Colonic mucosa (tissue), 4 donors: Measurements from ENCODE around the gene MTREX. TPM values are rescaled to one million over a fixed set of nuclear protein-coding genes. Genes with fewer than 3 reads are reported as not detected.

Experiments used
- DNase-seq: peaks from one replicate; pipeline ENCODE4 v3.0.0-alpha.2; 2020
- H3K27ac ChIP-seq: fragments of 200-600 bp; one replicate; pipeline ENCODE4 v1.8.0; 2021
- H3K27me3 ChIP-seq: fragments of 200-600 bp; one replicate; pipeline ENCODE4 v1.8.0; 2021
- H3K36me3 ChIP-seq: fragments of 200-600 bp; one replicate; pipeline ENCODE4 v1.8.0; 2021
- H3K4me1 ChIP-seq: fragments of 200-600 bp; one replicate; pipeline ENCODE4 v1.8.0; 2021; ENCODE audit warnings: mild to moderate bottlenecking
- H3K4me3 ChIP-seq: fragments of 200-600 bp; one replicate; pipeline ENCODE4 v1.8.0; 2021
- H3K9ac ChIP-seq, 2 donors: one replicate each; pipeline ENCODE4 v1.7.0; 2013; ENCODE audit warnings: control low read depth in 2 of 2, low read depth in 2 of 2, low read length in 2 of 2
- H3K9me3 ChIP-seq: fragments of 200-600 bp; one replicate; pipeline ENCODE4 v1.8.0; 2021
- CTCF ChIP-seq: fragments of 200-600 bp; IDR thresholded peaks from one replicate; pipeline ENCODE4 v1.8.0; 2022; ENCODE audit warnings: antibody characterized with exemption, mild to moderate bottlenecking
- intact Hi-C: fragments of 100-400 bp; cut with DNase I; formaldehyde crosslinking; loops from one replicate; pipeline ENCODE4 v1.14.1; 2022
- total RNA-seq, 2 donors: library from RNA; stranded (reverse); fragmentation: NEBNext Ultra II Directional in 1 of 2; extraction: Animal tissue kit (Norgen Biotek cat#: 25700) in 1 of 2; gene quantifications; one replicate each; pipeline ENCODE4 v1.2.1, GENCODE V29; 2021
- donor health status: healthy.
- donor health status: DM: no; HTN: no; CAD: no.
- donor health status: DM: no; HTN: no; CAD: no.

The MTREX gene
- 10 to 100 TPM; 53.7 to 69.0 TPM for total RNA-seq

GRCh38 chr5:55307383-55308253 lies at the start of gene MTREX, which contains the start of gene DHX29:
MTREX (plus strand) TSS chr5:55307989; CDS start chr5:55308014, 25 bp downstream.
DHX29 (minus strand) TSS chr5:55307694; CDS start chr5:55307573, 121 bp downstream.
- H3K9me3 ChIP-seq: no peaks in the 10 kb centered on the region
- intact Hi-C loops: loop anchor here (5.0 kb wide), 1 partner anchor 75 kb away; the partner anchor contains the start of gene CCNO
- peak; percentile 93 for DNase-seq
- no peaks in the 10 kb centered on the region for H3K36me3 ChIP-seq
- H3K4me3 ChIP-seq: peak within 1 kb of the TSS; percentile 78
- no peak for TF ChIP-seq CTCF
- peaks cover 11% of the 10 kb centered on the region for H3K4me1 ChIP-seq
- H3K9ac ChIP-seq: peak within 1 kb of the TSS; percentile 79 to 96
- H3K27me3 ChIP-seq: no peaks in the 10 kb centered on the region
- peak within 1 kb of the TSS; percentile 92 for H3K27ac ChIP-seq

- Histone ChIP-seq H3K36me3 (no peaks in the 10 kb centered on the region), H3K4me3 (no peak overlapping the region), H3K9ac (no peak overlapping the region), H3K9me3 (no peaks in the 10 kb centered on the region), H3K4me1 (no peaks in the 10 kb centered on the region), H3K27ac (no peak overlapping the region), H3K27me3 (no peaks in the 10 kb centered on the region)
- TF ChIP-seq CTCF: no peak
- intact Hi-C loops: no loop called here
- DNase-seq: no peak
Measured at GRCh38 chr5:55258339-55258738, 49.5 kb upstream of the MTREX start.

GRCh38 chr5:55276771-55277170 lies 31.0 kb upstream of the MTREX start:
- DNase-seq: no peak
- Histone ChIP-seq H3K36me3 (no peaks in the 10 kb centered on the region), H3K27me3 (no peaks in the 10 kb centered on the region), H3K27ac (no peak overlapping the region), H3K4me3 (no peak overlapping the region), H3K9me3 (no peaks in the 10 kb centered on the region), H3K9ac (no peak overlapping the region), H3K4me1 (no peaks in the 10 kb centered on the region)
- intact Hi-C loops: no loop called here
- no peak for TF ChIP-seq CTCF

- intact Hi-C loops: no loop called here
- no peak overlapping the region for H3K27ac ChIP-seq
- no peak overlapping the region for H3K9ac ChIP-seq
- no peak for DNase-seq
- no peaks in the 10 kb centered on the region for H3K27me3 ChIP-seq
- no peak for TF ChIP-seq CTCF
- H3K4me1 ChIP-seq: no peaks in the 10 kb centered on the region
- H3K36me3 ChIP-seq: no peaks in the 10 kb centered on the region
- H3K4me3 ChIP-seq: no peak overlapping the region
- H3K9me3 ChIP-seq: no peaks in the 10 kb centered on the region
Measured at GRCh38 chr5:55278778-55279177, 29.0 kb upstream of the MTREX start.

GRCh38 chr5:55286411-55286933 lies 21.3 kb upstream of the MTREX start:
- no peak for DNase-seq
- Histone ChIP-seq H3K9ac (no peak overlapping the region), H3K4me3 (no peak overlapping the region), H3K4me1 (no peaks in the 10 kb centered on the region), H3K36me3 (peaks cover 13% of the 10 kb centered on the region), H3K27ac (no peak overlapping the region), H3K9me3 (no peaks in the 10 kb centered on the region), H3K27me3 (no peaks in the 10 kb centered on the region)
- intact Hi-C loops: no loop called here
- no peak for TF ChIP-seq CTCF
